ENCODE data around the gene UCMA. TPM values are rescaled to one million over a fixed set of nuclear protein-coding genes. Genes with fewer than 3 reads are reported as not detected.

The UCMA gene
- total RNA-seq, 1 donor from 2014 or later: not detected

GRCh38 chr10:13270877-13271551 lies 36.8 kb upstream of the UCMA start:
- Mint-ChIP-seq H3K27me3 (ENCODE audit: unreplicated experiment) (peaks cover 3% of the 10 kb centered on the region), H3K4me3 (ENCODE audit: unreplicated experiment) (no peak overlapping the region), H3K36me3 (ENCODE audit: low read depth, unreplicated experiment) (no peaks in the 10 kb centered on the region), H3K9me3 (ENCODE audit: unreplicated experiment) (no peaks in the 10 kb centered on the region), H3K4me1 (ENCODE audit: unreplicated experiment) (peaks cover 9% of the 10 kb centered on the region), H3K27ac (ENCODE audit: unreplicated experiment) (no peak overlapping the region)
- DNase-seq (ENCODE audit: low spot score): no peak
- TF ChIP-seq CTCF (IDR thresholded peaks at IDR 0.05; ENCODE audit: unreplicated experiment): no peak

GRCh38 chr10:13268841-13269240 lies 34.7 kb upstream of the UCMA start:
- Mint-ChIP-seq H3K9me3 (ENCODE audit: unreplicated experiment) (no peaks in the 10 kb centered on the region), H3K36me3 (ENCODE audit: low read depth, unreplicated experiment) (no peaks in the 10 kb centered on the region), H3K27me3 (ENCODE audit: unreplicated experiment) (peaks cover 5% of the 10 kb centered on the region), H3K4me3 (ENCODE audit: unreplicated experiment) (no peak overlapping the region), H3K4me1 (ENCODE audit: unreplicated experiment) (peaks cover 16% of the 10 kb centered on the region), H3K27ac (ENCODE audit: unreplicated experiment) (no peak overlapping the region)
- TF ChIP-seq CTCF (IDR thresholded peaks at IDR 0.05; ENCODE audit: unreplicated experiment): no peak
- DNase-seq (ENCODE audit: low spot score): no peak

GRCh38 chr10:13268310-13268709 lies 34.1 kb upstream of the UCMA start:
- Mint-ChIP-seq H3K4me3 (ENCODE audit: unreplicated experiment) (no peak overlapping the region), H3K4me1 (ENCODE audit: unreplicated experiment) (peaks cover 16% of the 10 kb centered on the region), H3K27me3 (ENCODE audit: unreplicated experiment) (peaks cover 5% of the 10 kb centered on the region), H3K36me3 (ENCODE audit: low read depth, unreplicated experiment) (no peaks in the 10 kb centered on the region), H3K9me3 (ENCODE audit: unreplicated experiment) (no peaks in the 10 kb centered on the region), H3K27ac (ENCODE audit: unreplicated experiment) (no peak overlapping the region)
- no peak for DNase-seq (ENCODE audit: low spot score)
- no peak for TF ChIP-seq CTCF (IDR thresholded peaks at IDR 0.05; ENCODE audit: unreplicated experiment)

GRCh38 chr10:13263591-13263990 lies 29.4 kb upstream of the UCMA start:
- Mint-ChIP-seq H3K27ac (ENCODE audit: unreplicated experiment) (no peak overlapping the region), H3K36me3 (ENCODE audit: low read depth, unreplicated experiment) (peaks cover 11% of the 10 kb centered on the region), H3K4me1 (ENCODE audit: unreplicated experiment) (peaks cover 9% of the 10 kb centered on the region), H3K4me3 (ENCODE audit: unreplicated experiment) (no peak overlapping the region), H3K9me3 (ENCODE audit: unreplicated experiment) (no peaks in the 10 kb centered on the region), H3K27me3 (ENCODE audit: unreplicated experiment) (peaks cover 6% of the 10 kb centered on the region)
- no peak for DNase-seq (ENCODE audit: low spot score)
- TF ChIP-seq CTCF (IDR thresholded peaks at IDR 0.05; ENCODE audit: unreplicated experiment): no peak

GRCh38 chr10:13262433-13262832 lies 28.3 kb upstream of the UCMA start:
- TF ChIP-seq CTCF (IDR thresholded peaks at IDR 0.05; ENCODE audit: unreplicated experiment): no peak
- no peak overlapping the region for H3K27ac Mint-ChIP-seq (ENCODE audit: unreplicated experiment)
- H3K4me1 Mint-ChIP-seq (ENCODE audit: unreplicated experiment): peaks cover 9% of the 10 kb centered on the region
- no peak for DNase-seq (ENCODE audit: low spot score)
- no peak overlapping the region for H3K4me3 Mint-ChIP-seq (ENCODE audit: unreplicated experiment)
- peaks cover 6% of the 10 kb centered on the region for H3K27me3 Mint-ChIP-seq (ENCODE audit: unreplicated experiment)
- H3K9me3 Mint-ChIP-seq (ENCODE audit: unreplicated experiment): no peaks in the 10 kb centered on the region
- peaks cover 11% of the 10 kb centered on the region for H3K36me3 Mint-ChIP-seq (ENCODE audit: low read depth, unreplicated experiment)
